ENCODE results near the gene PAK4. TPM values are rescaled to one million over a fixed set of nuclear protein-coding genes. Genes with fewer than 3 reads are reported as not detected.

The PAK4 gene
- total RNA-seq, 3 donors from 2014 or later = 3.5 to 12.0 (median 10.2) TPM

- intact Hi-C loops (cut with DNase I; ENCODE audit: low total_unique reads) = no loop called here
- Histone ChIP-seq H3K9me3 (no peaks in the 10 kb centered on the region), H3K27me3 (no peaks in the 10 kb centered on the region), H3K27ac (no peak overlapping the region), H3K4me1 (peaks cover 0 to 12% of the 10 kb centered on the region in 2 donors), H3K4me3 (no peak overlapping the region), H3K36me3 (no peaks in the 10 kb centered on the region)
- no peak for DNase-seq (ENCODE audit: low spot score in 2 of 2)
- TF ChIP-seq CTCF (IDR thresholded peaks at IDR 0.05) (no peak), POLR2AphosphoS5 (IDR thresholded peaks at IDR 0.05) (no peak), POLR2A (IDR thresholded peaks at IDR 0.05) (no peak)
Observed at GRCh38 chr19:39171479-39172465, 46.2 kb downstream of the PAK4 start.

GRCh38 chr19:39172700-39173501 lies 47.3 kb downstream of the PAK4 start:
- TF ChIP-seq CTCF (IDR thresholded peaks at IDR 0.05) (no peak), POLR2A (IDR thresholded peaks at IDR 0.05) (no peak), POLR2AphosphoS5 (IDR thresholded peaks at IDR 0.05) (no peak)
- peaks cover 0 to 3% of the 10 kb centered on the region in 2 donors for H3K4me1 ChIP-seq
- H3K9me3 ChIP-seq = no peaks in the 10 kb centered on the region
- intact Hi-C loops (cut with DNase I; ENCODE audit: low total_unique reads) = no loop called here
- H3K27ac ChIP-seq = no peak overlapping the region
- DNase-seq (ENCODE audit: low spot score in 2 of 2) = no peak
- H3K27me3 ChIP-seq = no peaks in the 10 kb centered on the region
- no peak overlapping the region for H3K4me3 ChIP-seq
- no peaks in the 10 kb centered on the region for H3K36me3 ChIP-seq

GRCh38 chr19:39173502-39173991 lies 48.0 kb downstream of the PAK4 start:
- intact Hi-C loops (cut with DNase I; ENCODE audit: low total_unique reads) = no loop called here
- Histone ChIP-seq H3K27ac (no peak overlapping the region), H3K36me3 (peaks cover 6% of the 10 kb centered on the region), H3K27me3 (no peaks in the 10 kb centered on the region), H3K4me3 (no peak overlapping the region), H3K4me1 (no peaks in the 10 kb centered on the region), H3K9me3 (no peaks in the 10 kb centered on the region)
- DNase-seq (ENCODE audit: low spot score in 2 of 2) = no peak
- TF ChIP-seq POLR2A (IDR thresholded peaks at IDR 0.05) (no peak), CTCF (IDR thresholded peaks at IDR 0.05) (no peak), POLR2AphosphoS5 (IDR thresholded peaks at IDR 0.05) (no peak)

GRCh38 chr19:39174142-39174541 lies 48.6 kb downstream of the PAK4 start:
- no peak for TF ChIP-seq CTCF (IDR thresholded peaks at IDR 0.05)
- no peak for TF ChIP-seq POLR2AphosphoS5 (IDR thresholded peaks at IDR 0.05)
- TF ChIP-seq POLR2A (IDR thresholded peaks at IDR 0.05) = no peak

More at GRCh38 chr19:39174142-39174541, 48.6 kb downstream of the PAK4 start:
- peaks cover 9% of the 10 kb centered on the region for H3K36me3 ChIP-seq
- intact Hi-C loops (cut with DNase I; ENCODE audit: low total_unique reads) = no loop called here
- H3K4me1 ChIP-seq = no peaks in the 10 kb centered on the region
- no peaks in the 10 kb centered on the region for H3K27me3 ChIP-seq
- no peak for DNase-seq (ENCODE audit: low spot score in 2 of 2)
- H3K4me3 ChIP-seq = no peak overlapping the region
- H3K9me3 ChIP-seq = no peaks in the 10 kb centered on the region
- no peak overlapping the region for H3K27ac ChIP-seq
